GM18907 (cell line): ENCODE measurements around the gene NAALAD2.
"Not testable (repeated sequence)": the region's sequence is repeated elsewhere in the genome, so short reads cannot be mapped to it uniquely, and the experiment has no call there.

ENCODE experiments used
- ATAC-seq: cut with Tn5 transposase; IDR thresholded peaks from one replicate; pipeline ENCODE4 v1.9.1; 2021; ENCODE audit warnings: mild to moderate bottlenecking, moderate library complexity; ENCODE audit not compliant: unreplicated experiment

NAALAD2 gene

DNA sequence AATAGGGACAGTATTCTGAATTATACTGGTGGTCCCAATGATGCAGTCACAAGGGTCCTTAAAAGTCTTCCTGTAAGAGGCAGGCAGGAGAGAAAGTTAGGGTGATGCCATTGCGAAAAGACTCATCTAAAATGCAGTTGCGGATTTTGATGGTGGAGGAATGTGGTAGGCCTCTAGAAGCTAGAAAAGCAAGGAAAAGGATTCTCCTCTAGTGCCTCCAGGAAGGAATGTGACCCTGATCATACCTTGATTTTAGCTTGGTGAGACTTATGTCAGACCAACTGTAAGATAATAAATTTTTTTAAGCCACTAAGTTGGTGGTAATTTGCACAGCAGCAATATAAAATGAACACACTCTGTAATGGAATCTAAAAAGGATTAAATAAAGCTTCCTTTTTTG lies 54.5 kb downstream of the NAALAD2 start:
- ATAC-seq = no peak

DNA sequence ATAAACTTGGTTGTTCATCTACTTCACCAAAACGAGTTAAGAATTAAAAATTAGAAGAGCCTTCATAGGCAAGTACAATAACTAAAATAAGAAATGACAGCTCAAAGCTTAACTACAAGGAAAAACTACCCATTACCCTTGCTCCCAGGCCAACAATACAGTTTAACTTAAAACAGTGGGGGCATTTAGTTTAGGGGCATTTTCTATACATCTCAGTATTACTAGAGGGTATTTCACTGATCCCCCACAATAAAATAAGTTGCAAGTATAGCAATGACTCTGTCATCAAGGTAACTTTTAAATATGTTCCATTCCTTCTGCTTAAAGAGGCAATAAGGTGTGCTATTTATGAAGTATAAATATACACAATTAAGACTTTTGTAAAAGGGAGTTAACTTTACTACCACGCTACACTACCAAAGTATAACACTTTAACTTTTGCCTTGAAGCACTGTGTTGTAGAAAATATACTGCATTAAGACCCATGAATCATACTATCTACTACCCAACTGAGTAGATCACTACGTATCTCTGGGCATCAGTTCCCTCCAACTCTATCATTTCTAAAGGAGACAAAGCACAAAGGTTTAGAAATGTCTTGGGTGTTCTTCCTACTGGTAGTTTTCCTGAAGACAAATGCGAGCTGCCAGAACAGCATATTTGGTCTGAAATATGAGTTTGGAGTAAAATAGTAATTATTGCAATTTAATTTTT lies 58.6 kb downstream of the NAALAD2 start:
- ATAC-seq = peak; percentile 41

DNA sequence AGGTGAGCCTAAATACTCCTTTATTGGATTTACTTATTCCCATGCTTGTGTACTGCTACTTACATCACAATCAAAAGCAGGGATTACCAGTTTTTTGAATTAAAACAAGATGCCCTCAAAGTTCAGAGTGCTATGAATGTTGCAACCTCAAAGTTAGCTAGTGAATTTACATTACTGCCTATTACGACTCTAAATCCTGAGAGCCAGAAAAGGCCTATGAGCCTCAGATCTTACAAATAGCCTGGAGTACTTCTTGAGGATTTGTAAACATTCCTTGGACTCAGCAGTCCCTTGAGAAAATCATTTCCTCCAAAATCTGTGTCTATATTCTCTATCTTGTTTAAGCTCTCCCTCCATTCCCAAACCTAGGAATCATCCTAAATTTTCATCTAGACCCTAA lies 62.9 kb downstream of the NAALAD2 start:
- no peak for ATAC-seq

DNA sequence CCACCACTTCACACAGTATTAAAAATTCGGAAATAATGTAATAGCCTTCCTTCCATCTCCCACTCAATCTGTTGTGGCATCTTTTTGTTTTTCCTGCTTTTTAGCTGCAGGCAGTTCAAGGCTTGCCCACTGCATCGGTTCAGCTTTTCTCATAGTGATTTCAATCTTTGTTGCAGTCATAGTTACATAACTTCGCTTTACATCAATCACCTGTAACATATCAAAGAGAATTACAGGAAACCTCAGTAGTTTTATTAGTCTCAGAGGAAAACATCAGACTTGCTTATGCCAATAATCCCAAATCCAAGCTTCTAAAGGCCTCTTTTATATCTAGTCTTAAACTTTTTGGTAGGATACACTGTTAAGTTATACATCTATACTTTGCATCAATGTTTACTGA lies 67.9 kb downstream of the NAALAD2 start:
- ATAC-seq = no peak

DNA sequence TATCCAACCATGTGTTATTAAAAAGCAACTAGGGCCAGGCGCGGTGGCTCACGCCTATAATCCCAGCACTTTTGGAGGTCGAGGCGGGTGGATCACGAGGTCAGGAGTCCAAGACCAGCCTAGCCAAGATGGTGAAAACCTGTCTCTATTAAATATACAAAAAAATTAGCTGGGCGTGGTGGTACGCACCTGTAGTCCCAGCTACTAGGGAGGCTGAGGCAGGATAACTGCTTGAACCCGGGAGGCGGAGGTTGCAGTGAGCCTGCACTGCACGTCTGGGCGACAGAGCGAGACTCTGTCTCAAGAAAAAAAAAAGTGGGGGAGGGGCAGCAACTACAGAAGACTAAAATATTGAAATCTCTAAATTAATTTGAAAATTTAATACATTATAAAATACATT lies 69.9 kb downstream of the NAALAD2 start:
- no peak for ATAC-seq

DNA sequence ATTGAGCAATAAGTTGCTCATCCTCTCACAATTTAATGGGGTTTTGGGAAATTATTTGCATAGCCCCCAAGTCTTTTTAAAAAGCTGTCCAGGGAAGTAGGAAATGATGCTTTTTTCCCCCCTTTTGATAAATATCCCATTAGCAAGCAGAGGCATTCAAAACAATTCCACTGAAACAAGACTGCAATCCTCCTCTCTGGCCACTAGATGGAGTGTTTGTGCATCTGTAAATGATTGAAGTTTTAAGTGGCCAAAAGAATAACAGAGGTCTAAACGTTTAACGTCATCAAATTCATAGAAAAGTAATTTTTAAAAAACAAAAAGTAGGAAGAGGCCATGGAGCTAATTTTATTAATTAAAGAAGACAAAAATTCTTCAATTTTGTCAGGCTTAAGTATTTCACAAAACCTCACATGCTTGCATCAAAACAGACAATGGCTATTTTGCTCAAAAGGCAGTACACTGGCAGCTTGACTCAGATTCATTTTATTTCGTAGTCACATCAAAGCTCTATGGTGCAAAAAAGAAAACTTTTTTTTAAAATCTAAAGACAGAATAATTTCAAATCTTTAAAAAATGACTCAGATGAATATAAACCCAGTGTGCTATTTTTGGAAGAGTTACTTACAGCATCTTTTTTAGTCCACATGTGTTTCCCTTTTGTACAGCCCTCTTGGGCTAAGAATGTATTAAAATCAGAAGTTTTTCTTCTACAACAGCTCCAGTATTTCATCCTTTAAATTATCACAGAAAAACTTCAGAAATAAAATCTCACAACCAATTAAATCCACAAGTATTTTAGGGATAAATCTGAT lies 70.6 kb downstream of the NAALAD2 start:
- ATAC-seq = peak; percentile 86

DNA sequence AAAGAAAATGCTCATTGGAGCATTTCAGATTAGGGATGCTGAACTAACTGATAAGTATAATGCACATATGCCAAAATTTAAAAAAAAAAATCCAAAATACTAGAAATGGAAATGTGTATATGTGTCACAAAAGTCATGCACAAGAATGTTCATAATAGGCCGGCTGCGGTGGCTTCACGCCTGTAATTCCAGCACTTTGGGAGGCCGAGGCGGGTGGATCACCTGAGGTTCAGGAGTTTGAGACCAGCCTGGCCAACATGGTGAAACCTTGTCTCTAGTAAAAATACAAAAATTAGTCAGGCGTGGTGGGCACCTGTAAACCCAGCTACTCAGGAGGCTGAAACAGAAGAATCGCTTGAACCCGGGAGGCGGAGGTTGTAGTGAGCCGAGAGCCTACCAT lies 73.5 kb downstream of the NAALAD2 start:
- not testable (repeated sequence) for ATAC-seq

DNA sequence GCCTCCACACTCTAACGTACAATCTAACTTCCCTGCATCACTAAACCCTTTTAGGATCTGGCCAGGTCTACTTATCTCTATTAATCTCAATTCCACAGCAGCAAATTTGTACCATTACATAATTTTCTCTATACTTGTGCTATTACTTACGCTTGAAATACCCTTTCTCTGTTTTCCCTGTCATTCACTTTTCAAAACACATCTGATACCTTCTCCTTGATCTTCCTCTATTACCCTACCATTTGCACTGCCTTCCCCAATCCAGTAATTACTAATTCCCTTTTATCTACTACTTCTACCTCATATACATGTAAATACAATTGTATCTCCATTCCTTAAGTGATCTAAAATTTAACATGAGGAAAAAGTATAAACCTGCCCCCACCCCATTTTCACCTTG lies 74.4 kb downstream of the NAALAD2 start:
- ATAC-seq = no peak

DNA sequence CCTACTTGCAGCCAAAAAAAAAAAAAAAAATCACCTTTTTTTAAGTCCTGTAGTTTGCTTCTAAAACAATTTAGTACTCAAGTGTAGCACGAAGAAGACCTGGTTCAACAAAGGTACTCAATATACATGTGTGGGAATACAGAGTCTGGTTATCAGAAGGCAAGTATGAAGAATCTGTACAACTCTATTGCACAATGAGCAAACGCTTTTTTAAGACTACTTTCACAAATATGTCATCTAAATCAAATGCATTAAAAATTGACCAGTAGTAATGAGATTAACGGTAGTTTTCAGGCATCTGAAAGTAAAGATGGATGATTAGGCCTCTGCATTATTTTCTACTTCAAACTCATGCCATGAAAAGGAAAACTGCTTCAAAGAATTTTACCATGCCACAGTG lies 78.9 kb downstream of the NAALAD2 start:
- no peak for ATAC-seq

DNA sequence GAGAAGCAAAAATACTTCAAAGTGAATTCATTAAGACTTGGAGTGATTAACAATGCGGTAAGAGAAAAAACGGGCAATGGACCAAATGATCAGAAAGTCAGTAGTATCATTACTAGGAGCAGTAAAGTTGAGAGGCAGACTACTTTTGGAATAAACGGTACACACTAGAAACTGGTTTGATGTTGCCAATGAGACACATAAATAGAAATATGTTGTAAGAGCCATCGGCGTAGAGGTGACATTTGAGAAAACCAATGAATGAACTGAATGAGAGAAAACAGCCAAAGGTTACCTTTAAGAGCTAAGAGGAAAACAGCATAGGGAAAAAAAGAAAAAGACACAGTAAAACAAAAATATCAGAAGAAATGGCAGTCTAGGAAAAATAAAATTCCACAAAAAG lies 82.1 kb downstream of the NAALAD2 start:
- ATAC-seq = no peak

DNA sequence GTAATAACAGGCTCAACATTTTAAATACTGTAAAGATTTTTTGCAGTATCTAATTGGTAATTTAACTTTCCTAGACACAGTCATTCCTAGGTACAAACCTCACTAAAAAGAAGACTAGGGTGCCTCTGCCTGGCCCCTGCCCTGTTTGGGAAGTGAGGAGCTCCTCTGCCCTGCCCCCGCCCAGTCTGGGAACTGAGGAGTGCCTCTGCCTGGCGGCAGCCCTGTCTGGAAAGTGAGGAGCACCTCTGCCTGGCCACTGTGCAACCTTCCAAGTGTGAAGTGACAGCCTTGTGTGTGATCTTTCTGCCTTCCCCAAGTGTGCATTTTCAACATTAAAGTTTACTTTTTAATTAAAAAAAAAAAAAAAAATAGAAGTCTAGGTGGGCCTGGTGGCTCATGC lies 84.1 kb downstream of the NAALAD2 start:
- no peak for ATAC-seq

DNA sequence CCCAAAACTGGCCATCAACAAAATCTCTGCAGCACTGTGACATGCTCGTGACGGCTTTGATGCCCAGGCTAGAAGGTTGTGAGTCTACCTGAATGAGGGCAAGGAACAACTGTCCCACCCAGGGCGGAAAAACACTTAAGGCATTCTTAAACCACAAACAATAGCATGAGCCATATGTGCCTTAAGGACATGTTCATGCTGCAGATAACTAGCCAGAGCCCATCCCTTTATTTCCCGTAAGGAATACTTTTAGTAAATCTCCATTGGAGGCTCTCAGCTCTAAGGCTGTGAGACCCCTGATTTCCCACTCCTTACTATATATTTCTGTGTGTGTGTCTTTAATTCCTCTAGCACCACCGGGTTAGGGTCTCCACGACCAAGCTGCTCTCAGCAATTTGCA lies 85.0 kb downstream of the NAALAD2 start:
- no peak for ATAC-seq

DNA sequence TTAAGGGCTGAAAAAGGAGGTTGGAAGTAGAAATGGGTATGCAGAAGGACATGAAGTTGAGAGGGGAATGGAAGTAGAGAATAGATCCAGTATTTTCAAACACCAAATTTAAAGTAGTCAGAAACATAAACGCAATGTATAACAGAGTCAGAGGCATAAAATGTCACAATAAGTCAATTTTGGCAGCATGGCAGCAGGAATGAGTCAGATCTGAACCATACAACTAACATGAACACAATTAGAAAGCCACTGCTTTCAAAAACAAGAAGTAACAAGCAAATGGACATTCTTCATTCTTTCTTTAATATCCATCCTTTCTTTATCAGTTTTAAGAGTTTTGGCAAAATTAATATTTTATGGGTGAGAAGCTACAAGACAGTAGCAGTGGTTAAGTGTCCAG lies 85.9 kb downstream of the NAALAD2 start:
- no peak for ATAC-seq

DNA sequence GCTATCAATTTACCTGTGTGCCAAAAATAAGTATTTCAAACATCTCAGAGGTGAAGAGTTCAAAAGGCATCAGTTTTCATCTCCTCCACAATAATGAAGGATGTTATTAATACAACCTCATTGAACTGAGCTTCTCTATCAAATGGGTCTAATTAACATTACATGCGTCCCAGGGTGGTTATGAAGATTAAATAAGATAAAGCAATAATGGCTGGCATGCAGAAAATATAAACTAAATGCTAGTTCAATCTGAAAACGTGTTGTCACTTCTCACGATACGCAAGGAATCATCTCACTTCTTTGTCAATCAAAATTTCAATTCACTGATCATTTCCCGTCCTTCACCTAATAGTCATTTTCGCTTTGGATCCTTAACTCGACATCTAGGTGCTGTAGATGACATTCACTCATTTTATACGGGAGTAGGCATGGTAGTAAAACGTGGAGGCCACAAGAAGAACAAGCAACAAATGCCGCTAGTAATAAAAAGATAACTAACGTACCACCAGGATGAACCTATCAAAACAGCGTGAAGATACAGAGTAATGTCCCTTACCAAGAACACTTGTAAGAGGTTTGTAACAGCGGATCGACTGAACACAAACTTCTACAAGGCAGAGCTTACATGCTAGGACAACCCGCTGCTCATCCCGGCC lies 87.5 kb downstream of the NAALAD2 start:
- no peak for ATAC-seq

DNA sequence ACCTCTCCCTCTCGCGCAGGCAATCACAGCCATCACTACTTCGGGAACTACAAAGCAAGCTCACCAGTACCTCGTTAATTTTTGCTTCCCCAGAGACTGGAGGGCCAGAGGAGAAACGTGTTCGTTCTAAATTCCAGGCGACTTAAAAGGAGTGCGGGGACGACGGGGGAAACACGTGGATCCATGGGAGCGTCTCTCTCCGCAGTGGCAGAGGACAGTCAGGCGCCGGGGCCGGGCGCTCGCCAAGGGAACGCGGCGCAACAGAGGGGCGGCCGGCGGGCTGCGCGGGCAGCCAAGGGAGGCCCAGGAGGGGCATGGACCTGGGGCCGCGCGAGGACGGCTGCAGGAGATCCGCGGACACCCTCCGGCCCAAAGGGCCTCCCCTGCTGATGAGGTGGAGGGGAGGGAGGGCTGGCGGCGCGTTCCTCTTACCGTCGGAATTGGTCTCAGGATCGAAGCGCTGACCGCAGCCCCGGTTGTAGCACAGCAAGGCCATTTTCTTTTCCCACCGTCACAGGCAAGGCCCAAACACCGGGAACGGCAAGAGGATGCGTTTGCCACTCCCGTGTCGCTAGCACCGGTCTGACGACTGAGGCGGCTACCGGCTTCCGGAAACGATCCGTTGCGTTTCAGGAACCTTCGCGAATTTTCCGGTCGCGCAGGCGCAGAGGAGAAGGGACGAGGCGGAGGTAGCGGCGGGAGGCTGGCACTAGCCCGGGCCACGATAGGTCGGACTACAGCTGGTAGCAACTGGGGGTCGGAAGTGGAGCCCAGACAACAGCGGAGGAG lies 88.2 kb downstream of the NAALAD2 start, which contains the start of gene CHORDC1:
Gene CHORDC1 (minus strand): TSS at position 591 of the 789 bp plus-strand sequence. CDS start 95 bp downstream, at position 496.
- ATAC-seq = peak; percentile 97

DNA sequence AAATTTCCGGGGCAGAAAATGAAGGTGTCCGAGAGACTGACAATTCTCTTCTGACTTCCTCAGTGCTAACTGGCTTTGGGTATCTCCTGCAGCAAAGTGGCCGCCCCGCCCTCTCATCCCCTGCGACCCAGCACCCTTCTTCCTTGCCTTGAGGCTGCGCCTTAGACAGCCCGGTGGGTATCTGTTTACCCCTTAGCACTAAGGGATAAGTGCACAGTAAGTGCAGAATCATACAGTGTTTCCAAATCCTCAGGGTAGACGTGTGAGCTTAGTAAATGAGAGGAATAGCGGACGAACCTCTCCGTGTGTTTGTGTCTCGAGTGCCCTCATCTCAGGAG lies 88.8 kb downstream of the NAALAD2 start:
- peak; percentile 57 for ATAC-seq

DNA sequence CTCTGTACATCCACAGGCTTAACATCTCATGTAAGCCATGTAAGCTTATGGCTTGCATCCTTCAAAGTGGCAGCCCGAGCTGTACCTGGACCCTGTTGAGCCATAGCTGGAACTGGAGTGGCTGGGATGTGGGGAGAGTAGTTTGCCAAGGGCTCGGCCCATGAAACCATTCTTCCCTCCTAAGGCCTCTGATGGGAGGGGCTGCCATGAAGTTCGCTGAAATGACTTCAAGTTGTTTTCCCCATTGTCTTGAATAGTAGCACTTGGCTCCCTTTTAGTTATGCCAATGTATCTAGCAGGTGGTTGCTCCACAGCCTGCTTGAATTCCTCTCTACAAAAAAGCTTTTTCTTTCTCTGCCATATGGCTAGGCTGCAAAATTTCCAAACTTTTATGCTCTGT lies 93.6 kb downstream of the NAALAD2 start:
- no peak for ATAC-seq

DNA sequence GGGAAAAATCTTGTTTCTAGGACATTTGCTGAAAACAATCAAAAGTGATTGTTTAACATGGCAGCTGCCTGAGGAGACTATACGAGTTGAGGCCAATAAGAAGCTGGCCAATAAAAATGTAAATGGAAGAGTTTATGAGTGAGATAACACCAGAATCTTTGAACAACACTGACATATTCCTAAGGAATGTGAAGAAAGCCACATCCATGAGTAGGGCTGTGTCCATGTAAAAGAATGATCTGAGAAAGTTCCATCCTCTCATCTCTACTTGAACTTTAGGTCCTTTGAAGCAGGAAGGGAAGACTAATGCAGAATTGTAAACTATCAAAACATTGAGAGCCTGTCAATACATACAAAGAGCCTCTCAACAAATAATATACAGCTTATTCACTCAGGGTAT lies 95.3 kb downstream of the NAALAD2 start:
- no peak for ATAC-seq

DNA sequence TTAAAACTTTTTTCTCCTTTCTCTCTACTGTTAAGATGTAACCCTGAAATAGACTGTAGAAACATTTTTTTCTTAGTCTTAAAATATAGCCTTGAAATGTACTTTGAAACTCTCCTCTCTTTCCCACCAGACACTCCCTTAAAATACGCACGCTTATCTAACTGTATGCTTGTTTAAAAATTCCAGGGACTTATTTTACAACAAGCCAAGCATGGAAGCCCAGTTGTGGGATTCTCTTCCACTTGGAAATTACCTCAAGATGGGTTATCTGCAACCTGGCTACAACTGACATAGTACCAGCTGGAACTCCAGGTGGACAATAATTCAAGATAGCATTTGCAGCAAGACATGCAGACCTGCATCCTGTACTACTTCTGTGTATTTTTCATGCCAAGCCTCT lies 100.5 kb downstream of the NAALAD2 start:
- ATAC-seq = no peak

DNA sequence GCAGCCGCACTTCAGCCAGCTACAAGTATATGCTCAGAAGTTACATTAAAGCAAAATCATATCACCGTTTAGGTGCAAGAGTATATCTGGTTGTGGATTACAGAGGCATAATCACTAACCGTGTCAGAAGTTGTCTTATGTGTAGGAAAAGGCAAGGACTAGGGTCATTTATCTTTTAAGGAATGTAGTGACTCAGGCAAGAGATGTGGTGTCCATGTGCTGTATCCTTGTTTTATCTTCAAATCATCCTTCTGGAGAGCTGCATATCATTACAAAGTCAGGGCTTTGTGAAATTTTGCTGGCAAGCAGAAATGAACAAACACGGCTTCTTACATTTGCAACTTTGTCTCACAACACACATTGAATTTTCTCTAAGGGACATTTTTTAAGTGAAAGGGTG lies 101.1 kb downstream of the NAALAD2 start:
- no peak for ATAC-seq

DNA sequence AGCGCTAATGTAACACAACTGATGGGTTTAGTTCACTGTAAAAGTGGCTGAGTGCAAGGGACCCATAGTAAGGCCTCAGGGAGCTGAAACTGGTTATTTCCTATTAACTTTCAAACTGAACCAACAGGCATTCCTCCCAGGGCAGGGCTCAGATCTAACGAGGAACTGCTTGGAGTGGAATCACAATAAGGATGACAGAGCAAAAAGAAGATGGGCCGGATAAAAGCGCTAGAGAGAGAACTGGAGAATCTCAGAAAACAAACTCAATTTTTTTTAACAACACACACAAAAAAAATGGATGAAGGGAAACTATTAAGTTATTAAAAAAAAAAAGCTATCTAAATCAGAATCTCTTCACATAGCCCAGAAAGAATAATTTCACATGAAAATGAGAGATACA lies 102.5 kb downstream of the NAALAD2 start:
- ATAC-seq = no peak
